GM23248 (cell line): ENCODE results near the gene ROR1.

ENCODE experiments used
- EZH2 ChIP-seq: fragments of 200-600 bp; sonication (generic); IDR thresholded peaks from 2 replicates; pipeline ENCODE4 v1.6.1; 2018; ENCODE audit warnings: antibody characterized with exemption, mild to moderate bottlenecking; ENCODE audit not compliant: insufficient read depth, poor library complexity, severe bottlenecking
- EZH2phosphoT487 ChIP-seq: fragments of 200-600 bp; sonication (generic); IDR thresholded peaks from 2 replicates; pipeline ENCODE4 v1.6.1; 2018; ENCODE audit warnings: antibody characterized with exemption, moderate library complexity, mild to moderate bottlenecking, low read depth; ENCODE audit not compliant: insufficient read depth

DNA sequence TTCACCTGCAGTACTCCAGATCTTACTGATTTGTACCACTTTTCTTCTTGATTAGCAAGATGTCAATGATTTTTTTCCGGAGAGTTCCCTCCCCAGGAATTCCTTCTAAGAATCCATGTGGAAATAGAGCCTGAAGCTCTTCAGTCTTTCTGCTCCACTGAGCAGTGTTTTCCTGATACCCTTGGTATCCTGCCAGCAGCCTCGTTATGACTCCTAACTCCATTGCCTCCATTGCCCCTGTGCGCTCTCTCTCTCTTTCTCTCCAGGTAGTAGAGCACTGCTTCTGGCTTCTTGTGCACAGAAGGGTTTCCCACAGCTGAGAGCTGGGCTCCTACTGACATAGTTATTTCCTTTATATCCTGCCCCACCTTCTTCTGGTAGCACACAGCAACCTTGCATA is 441.8 kb downstream of the ROR1 start:
- TF ChIP-seq EZH2 (no peak), EZH2phosphoT487 (no peak)
